K562 (cell line): ENCODE data around the gene TYRO3. TPM values are rescaled to one million over a fixed set of nuclear protein-coding genes. Genes with fewer than 3 reads are reported as not detected.
A peak's percentile ranks its signal among the peaks of the same experiment; 100 is the strongest.

Source experiments
- ATAC-seq: fragments of 200-7000 bp; cut with Tn5 transposase; 3 replicates; pipeline ENCODE4 v1.9.1; 2020; ENCODE audit warnings: moderate library complexity
- BruUV-seq: library from RNA; stranded (reverse); fragments of 400-500 nt; replicated peaks from 2 replicates; lab custom pipeline; 2021; lab: Mats Ljungman, UMichigan
- CTCF ChIA-PET: fragments of 300-600 bp; formaldehyde crosslinking; extraction: SDS; loops from one replicate; lab custom pipeline; 2021; ENCODE audit warnings: low intra/inter-chr PET ratio; lab: Yijun Ruan, JAX
- POLR2A ChIA-PET: fragments of 300-600, 350-650 bp; sonication (Branson Sonifier 250); formaldehyde crosslinking; extraction: SDS; loops from one replicate; lab custom pipeline; 2021; ENCODE audit warnings: antibody characterized with exemption, inconsistent platforms; lab: Yijun Ruan, JAX
- DNase-seq, 4 experiments: peaks; one replicate each; pipeline versions ENCODE4 v3.0.0 to v3.0.0-alpha.2; 2011 to 2018; ENCODE audit warnings: low spot score in 3 of 4, mixed read lengths in 3 of 4; ENCODE audit errors: extremely low read depth in 1 of 4
- FAIRE-seq: peaks from 2 replicates; lab custom pipeline; 2011; peaks lifted over from hg19 to GRCh38; lab: Jason Lieb, UNC
- H2AFZ ChIP-seq: 2 replicates; pipeline ENCODE4 v1.6.0; 2011; ENCODE audit warnings: low read depth, low read length, control low read depth, inconsistent platforms
- H3K27ac ChIP-seq: fragments of 200-600 bp; 3 replicates; pipeline ENCODE4 v1.8.0; 2011; ENCODE audit warnings: low read depth, mild to moderate bottlenecking, control low read depth, inconsistent platforms, low read length, moderate library complexity, mixed read lengths; ENCODE audit errors: extremely low read depth
- H3K27me3 ChIP-seq, 2 experiments: fragments of 300-600 bp in 1 of 2; 2 replicates in 1 of 2; 3 replicates in 1 of 2; pipeline versions ENCODE4 v1.6.0 to v1.8.0; 2011; ENCODE audit warnings: inconsistent platforms in 2 of 2, low read length in 2 of 2, mild to moderate bottlenecking in 1 of 2, mixed read lengths in 1 of 2, moderate library complexity in 1 of 2; ENCODE audit not compliant: control insufficient read depth in 2 of 2, insufficient read depth in 2 of 2
- H3K36me3 ChIP-seq: fragments of 300-600 bp; 3 replicates; pipeline ENCODE4 v1.8.0; 2011; ENCODE audit warnings: mild to moderate bottlenecking, low read length, inconsistent platforms; ENCODE audit not compliant: control insufficient read depth, insufficient read depth
- H3K4me1 ChIP-seq, 2 experiments: fragments of 200-600 bp in 1 of 2; replicated peaks in 1 of 2; 2 replicates in 1 of 2; 3 replicates in 1 of 2; pipeline versions ENCODE4 v1.5.1 to v1.8.0; 2011; ENCODE audit warnings: inconsistent platforms in 2 of 2, low read length in 2 of 2, mild to moderate bottlenecking in 1 of 2, mixed read lengths in 1 of 2, moderate library complexity in 1 of 2; ENCODE audit not compliant: control insufficient read depth in 2 of 2, insufficient read depth in 2 of 2
- H3K4me2 ChIP-seq: 2 replicates; pipeline ENCODE4 v1.6.1; 2011; ENCODE audit warnings: low read length, control low read depth, inconsistent platforms, mixed read lengths; ENCODE audit not compliant: insufficient read depth
- H3K4me3 ChIP-seq: fragments of 200-600 bp; sonication (generic), shearing (Covaris generic); 2 replicates; pipeline ENCODE4 v1.5.1; 2016; ENCODE audit warnings: control low read depth, inconsistent platforms
- H3K79me2 ChIP-seq: fragments of 200-600 bp; 3 replicates; pipeline ENCODE4 v1.8.0; 2011; ENCODE audit warnings: low read length, inconsistent platforms; ENCODE audit not compliant: control insufficient read depth, insufficient read depth
- H3K9ac ChIP-seq, 2 experiments: 2 replicates each; pipeline versions ENCODE4 v1.6.0 to v1.6.1; 2011; ENCODE audit warnings: low read depth in 2 of 2, low read length in 2 of 2, control low read depth in 1 of 2, inconsistent platforms in 1 of 2, mild to moderate bottlenecking in 1 of 2, mixed read lengths in 1 of 2; ENCODE audit not compliant: insufficient read depth in 1 of 2
- H3K9me1 ChIP-seq: one replicate; pipeline ENCODE4 v1.6.0; 2011; ENCODE audit warnings: inconsistent platforms, mild to moderate bottlenecking, low read length, moderate library complexity; ENCODE audit not compliant: control insufficient read depth, insufficient read depth
- H3K9me3 ChIP-seq: replicated peaks from 2 replicates; pipeline ENCODE4 v1.5.1; 2011; ENCODE audit warnings: low read depth, low read length, inconsistent platforms; ENCODE audit not compliant: control insufficient read depth, insufficient read depth
- H4K20me1 ChIP-seq: replicated peaks from 2 replicates; pipeline ENCODE4 v1.6.1; 2011; ENCODE audit warnings: low read length, inconsistent platforms, mixed read lengths; ENCODE audit not compliant: control insufficient read depth, insufficient read depth
- BMI1 ChIP-seq: fragments of 150-350 bp; IDR thresholded peaks from 2 replicates; pipeline ENCODE4 v1.6.1; 2014; ENCODE audit warnings: low read length
- CCNT2 ChIP-seq: IDR thresholded peaks from 2 replicates; pipeline ENCODE4 v1.6.1; 2011; ENCODE audit warnings: borderline replicate concordance, low read depth, mild to moderate bottlenecking, moderate library complexity, mixed read lengths, low read length; ENCODE audit not compliant: insufficient read length; ENCODE audit errors: extremely low read depth
- GTF2B ChIP-seq: IDR thresholded peaks from 2 replicates; pipeline ENCODE4 v1.6.1; 2011; ENCODE audit not compliant: insufficient read length; ENCODE audit errors: extremely low read depth
- PHF8 ChIP-seq: fragments of 200-600 bp; sonication (generic); IDR thresholded peaks from 2 replicates; pipeline ENCODE4 v1.6.1; 2012; ENCODE audit warnings: mixed run types, mild to moderate bottlenecking, inconsistent platforms, low read length, moderate library complexity, borderline replicate concordance
- RBBP5 ChIP-seq: fragments of 200-600 bp; sonication (generic); IDR thresholded peaks from 2 replicates; pipeline ENCODE4 v1.6.1; 2012; ENCODE audit warnings: borderline replicate concordance, mild to moderate bottlenecking, low read length, control low read depth, inconsistent platforms; ENCODE audit not compliant: insufficient read depth, poor library complexity, severe bottlenecking
- RBM14 ChIP-seq: fragments of 200-400 bp; formaldehyde crosslinking; IDR thresholded peaks from 2 replicates; pipeline ENCODE4 v1.6.1; 2018; ENCODE audit warnings: low read depth, mild to moderate bottlenecking, low read length, moderate library complexity, borderline replicate concordance; ENCODE audit not compliant: insufficient read depth
- RCOR1 ChIP-seq, 2 experiments: IDR thresholded peaks; 2 replicates each; pipeline ENCODE4 v1.6.1; 2012; ENCODE audit warnings: low read depth in 2 of 2, low read length in 2 of 2, borderline replicate concordance in 1 of 2, improper control_type of control experiment in 1 of 2
- WHSC1 ChIP-seq: IDR thresholded peaks from one replicate; pipeline ENCODE4 v1.6.1; 2012; ENCODE audit warnings: low read length, control low read depth, inconsistent platforms
- ZBTB7A ChIP-seq: IDR thresholded peaks from 2 replicates; pipeline ENCODE4 v1.6.1; 2011; ENCODE audit warnings: low read depth, mild to moderate bottlenecking, low read length, moderate library complexity, borderline replicate concordance; ENCODE audit not compliant: control insufficient read depth
- ZNF408 ChIP-seq: fragments of 250-450 bp; sonication (Bioruptor Pico); IDR thresholded peaks from 2 replicates; pipeline ENCODE4 v1.4.0; 2020; ENCODE audit warnings: low read depth, mild to moderate bottlenecking, moderate library complexity
- ZNF41 ChIP-seq: fragments of 250-450 bp; sonication (Bioruptor Pico); conservative IDR thresholded peaks from 2 replicates; pipeline ENCODE4 v1.4.0; 2020; ENCODE audit warnings: mild to moderate bottlenecking
- ZNF551 ChIP-seq: fragments of 250-450 bp; sonication (Bioruptor Pico); IDR thresholded peaks from 2 replicates; pipeline ENCODE4 v1.5.0; 2021; ENCODE audit warnings: mild to moderate bottlenecking, moderate library complexity
- ZNF699 ChIP-seq: fragments of 250-450 bp; sonication (Bioruptor Pico); IDR thresholded peaks from 2 replicates; pipeline ENCODE4 v1.8.0; 2021; ENCODE audit warnings: mild to moderate bottlenecking, moderate library complexity; ENCODE audit not compliant: insufficient replicate concordance
- WGBS: fragments of 100-300 bp; shearing (Covaris generic); methylation state at CpG from one replicate; pipeline ENCODE4 v1.1.6; 2016; ENCODE audit warnings: low coverage, mixed read lengths; ENCODE audit not compliant: insufficient coverage; ENCODE audit errors: missing lambda C conversion rate; 5-methylcytosine and 5-hydroxymethylcytosine counted together
- in situ Hi-C: fragments of 300-500 bp; cut with MboI; formaldehyde crosslinking; loops from 4 replicates; pipeline ENCODE4 v1.15.0; 2018; ENCODE audit warnings: inconsistent platforms, mixed read lengths
- intact Hi-C: fragments of 100-400 bp; cut with micrococcal nuclease; formaldehyde crosslinking; loops from 2 replicates; pipeline ENCODE4 v1.14.2; 2022
- polyA plus RNA-seq, 8 experiments: library from polyadenylated mRNA; depleted of rRNA in 4 of 8; stranded (reverse) in 5 of 8; unstranded in 3 of 8; fragments of >200 nt; fragmentation: Nextera tagmentation in 2 of 8; fragmentation: Illumina TruSeq in 1 of 8; extraction: Ambion mirVana in 2 of 8; extraction: Trizol in 1 of 8; gene quantifications; 2 replicates each; pipeline versions ENCODE4 v1.2.1 to v1.2.3, GENCODE V29; 2011 to 2014; ENCODE audit warnings: inconsistent platforms in 1 of 8, missing spikeins in 1 of 8
- total RNA-seq, 7 experiments: library from RNA; depleted of rRNA in 6 of 7; stranded (reverse); fragments of >200 nt in 6 of 7; fragmentation: Illumina TruSeq in 2 of 7; extraction: Trizol in 2 of 7; gene quantifications; 2 replicates each; pipeline versions ENCODE4 v1.2.1 to v1.2.3, GENCODE V29; 2011 to 2021; ENCODE audit warnings: low replicate concordance in 1 of 7
- TF ChIP-seq, protein P1 (sequence below): sonication (generic); formaldehyde crosslinking; IDR thresholded peaks from 2 replicates; pipeline ENCODE4 v1.4.0; 2020; ENCODE audit warnings: mild to moderate bottlenecking, missing genetic modification reagents
- TF ChIP-seq, protein P2 (sequence below): fragments of 450-650 bp; conservative IDR thresholded peaks from 2 replicates; pipeline ENCODE4 v1.6.1; 2016; ENCODE audit warnings: missing genetic modification characterization, low read depth, mild to moderate bottlenecking, control low read depth, missing compliant biosample characterization
- TF ChIP-seq, protein P3 (sequence below): sonication (generic); IDR thresholded peaks from 2 replicates; pipeline ENCODE4 v1.6.1; 2016

The TYRO3 gene
- total and polyA plus RNA-seq, 9 of the 15 experiments (the other 6 are each of a cell fraction or from before 2014, with no cell fraction given): 2.6 to 39.6 (median 18.6) TPM

GRCh38 chr15:41559239-41559782, 299 bp downstream of the TYRO3 start:
- no peaks in the 10 kb centered on the region for H3K27me3 ChIP-seq
- DNase-seq: peak in 3 of 4 experiments; percentile 42 to 69 (median 65)
- H3K9me1 ChIP-seq: no peaks in the 10 kb centered on the region
- H2AFZ ChIP-seq: peak overlapping the region; percentile 75
- BruUV-seq: no TSS peak
- peak overlapping the region; percentile 81 for H3K4me3 ChIP-seq
- peaks cover 17% of the 10 kb centered on the region for H3K79me2 ChIP-seq
- H3K4me1 ChIP-seq: peaks cover 53 to 68% of the 10 kb centered on the region in 2 experiments
- POLR2A ChIA-PET: interaction anchor here (0.6 kb wide), 1 partner anchor 26 kb away, joined by 3 read pairs; no protein-coding TSS in a partner anchor
- H3K4me2 ChIP-seq: peak overlapping the region; percentile 80
- in situ Hi-C loops (no loop called here), intact Hi-C loops (loop anchor here (5.0 kb wide), 1 partner anchor 213 kb away; the partner anchor contains the start of gene MAPKBP1)
- no peak for FAIRE-seq
- WGBS: 2% methylated on average over 20 of the region's 60 CpGs
- no peaks in the 10 kb centered on the region for H4K20me1 ChIP-seq
- H3K9ac ChIP-seq: peak overlapping the region; percentile 55 to 94
- peak overlapping the region; percentile 79 for H3K27ac ChIP-seq
- peaks cover 29% of the 10 kb centered on the region for H3K36me3 ChIP-seq
- CTCF ChIA-PET: no interaction called here
- H3K9me3 ChIP-seq: no peaks in the 10 kb centered on the region
- ATAC-seq: no peak
- TF ChIP-seq ZNF408 (CRISPR knock-in tag) (no peak), ZNF699 (CRISPR knock-in tag) (no peak), PHF8 (peak; percentile 49; the same call in 1 of the 2 replicates), GTF2B (no peak), RBBP5 (peak; percentile 45), WHSC1 (no peak), RCOR1 (IDR thresholded peaks at IDR 0.05; ENCODE audit: borderline replicate concordance in 1 of 2, low read depth in 2 of 2, low read length in 2 of 2) (no peak), ZBTB7A (0 out of 2 replicates have a peak, but pooled peaks have one; percentile 43), RBM14 (no peak), BMI1 (no peak), ZNF41 (CRISPR knock-in tag) (no peak), CCNT2 (no peak), ZNF551 (no peak)
- TF ChIP-seq, protein P1, sequence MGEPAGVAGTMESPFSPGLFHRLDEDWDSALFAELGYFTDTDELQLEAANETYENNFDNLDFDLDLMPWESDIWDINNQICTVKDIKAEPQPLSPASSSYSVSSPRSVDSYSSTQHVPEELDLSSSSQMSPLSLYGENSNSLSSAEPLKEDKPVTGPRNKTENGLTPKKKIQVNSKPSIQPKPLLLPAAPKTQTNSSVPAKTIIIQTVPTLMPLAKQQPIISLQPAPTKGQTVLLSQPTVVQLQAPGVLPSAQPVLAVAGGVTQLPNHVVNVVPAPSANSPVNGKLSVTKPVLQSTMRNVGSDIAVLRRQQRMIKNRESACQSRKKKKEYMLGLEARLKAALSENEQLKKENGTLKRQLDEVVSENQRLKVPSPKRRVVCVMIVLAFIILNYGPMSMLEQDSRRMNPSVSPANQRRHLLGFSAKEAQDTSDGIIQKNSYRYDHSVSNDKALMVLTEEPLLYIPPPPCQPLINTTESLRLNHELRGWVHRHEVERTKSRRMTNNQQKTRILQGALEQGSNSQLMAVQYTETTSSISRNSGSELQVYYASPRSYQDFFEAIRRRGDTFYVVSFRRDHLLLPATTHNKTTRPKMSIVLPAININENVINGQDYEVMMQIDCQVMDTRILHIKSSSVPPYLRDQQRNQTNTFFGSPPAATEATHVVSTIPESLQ: no peak
- TF ChIP-seq, protein P2, sequence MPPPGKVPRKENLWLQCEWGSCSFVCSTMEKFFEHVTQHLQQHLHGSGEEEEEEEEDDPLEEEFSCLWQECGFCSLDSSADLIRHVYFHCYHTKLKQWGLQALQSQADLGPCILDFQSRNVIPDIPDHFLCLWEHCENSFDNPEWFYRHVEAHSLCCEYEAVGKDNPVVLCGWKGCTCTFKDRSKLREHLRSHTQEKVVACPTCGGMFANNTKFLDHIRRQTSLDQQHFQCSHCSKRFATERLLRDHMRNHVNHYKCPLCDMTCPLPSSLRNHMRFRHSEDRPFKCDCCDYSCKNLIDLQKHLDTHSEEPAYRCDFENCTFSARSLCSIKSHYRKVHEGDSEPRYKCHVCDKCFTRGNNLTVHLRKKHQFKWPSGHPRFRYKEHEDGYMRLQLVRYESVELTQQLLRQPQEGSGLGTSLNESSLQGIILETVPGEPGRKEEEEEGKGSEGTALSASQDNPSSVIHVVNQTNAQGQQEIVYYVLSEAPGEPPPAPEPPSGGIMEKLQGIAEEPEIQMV (tag): no peak
- TF ChIP-seq, protein P3, sequence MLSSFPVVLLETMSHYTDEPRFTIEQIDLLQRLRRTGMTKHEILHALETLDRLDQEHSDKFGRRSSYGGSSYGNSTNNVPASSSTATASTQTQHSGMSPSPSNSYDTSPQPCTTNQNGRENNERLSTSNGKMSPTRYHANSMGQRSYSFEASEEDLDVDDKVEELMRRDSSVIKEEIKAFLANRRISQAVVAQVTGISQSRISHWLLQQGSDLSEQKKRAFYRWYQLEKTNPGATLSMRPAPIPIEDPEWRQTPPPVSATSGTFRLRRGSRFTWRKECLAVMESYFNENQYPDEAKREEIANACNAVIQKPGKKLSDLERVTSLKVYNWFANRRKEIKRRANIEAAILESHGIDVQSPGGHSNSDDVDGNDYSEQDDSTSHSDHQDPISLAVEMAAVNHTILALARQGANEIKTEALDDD: no peak
